IPS-20b (cell line): ENCODE results near the gene PLGRKT.
"Not testable (repeated sequence)": the region's sequence is repeated elsewhere in the genome, so short reads cannot be mapped to it uniquely, and the experiment has no call there.

ENCODE experiments used
- H3K27ac ChIP-seq: one replicate; pipeline ENCODE4 v1.5.1; 2013; ENCODE audit warnings: low read length
- H3K27me3 ChIP-seq: 2 replicates; pipeline ENCODE4 v1.6.1; 2013; ENCODE audit warnings: mild to moderate bottlenecking, low read length, inconsistent platforms; ENCODE audit not compliant: insufficient read depth
- H3K36me3 ChIP-seq: 2 replicates; pipeline ENCODE4 v1.6.1; 2013; ENCODE audit warnings: low read depth, mild to moderate bottlenecking, inconsistent platforms, low read length, moderate library complexity; ENCODE audit not compliant: insufficient read depth
- H3K4me1 ChIP-seq: 2 replicates; pipeline ENCODE4 v1.6.1; 2013; ENCODE audit warnings: mild to moderate bottlenecking, control low read depth, inconsistent platforms, low read length, moderate library complexity; ENCODE audit not compliant: insufficient read depth
- H3K4me3 ChIP-seq: 2 replicates; pipeline ENCODE4 v1.5.1; 2013; ENCODE audit warnings: mild to moderate bottlenecking, low read length, inconsistent platforms
- H3K9ac ChIP-seq: 2 replicates; pipeline ENCODE4 v1.6.1; 2013; ENCODE audit warnings: low read depth, mild to moderate bottlenecking, inconsistent platforms, low read length, moderate library complexity
- H3K9me3 ChIP-seq: 2 replicates; pipeline ENCODE4 v1.6.1; 2013; ENCODE audit warnings: mild to moderate bottlenecking, low read depth, low read length, inconsistent platforms; ENCODE audit not compliant: insufficient read depth

Gene PLGRKT

GRCh38 chr9:5441043-5441442, 3.3 kb upstream of the PLGRKT start:
- Histone ChIP-seq H3K4me3 (no peak overlapping the region), H3K27me3 (no peaks in the 10 kb centered on the region), H3K4me1 (peaks cover 5% of the 10 kb centered on the region; the same call in 1 of the 2 replicates), H3K9me3 (no peaks in the 10 kb centered on the region), H3K27ac (no peak overlapping the region), H3K9ac (no peak overlapping the region), H3K36me3 (no peaks in the 10 kb centered on the region)

GRCh38 chr9:5440426-5440825, 2.7 kb upstream of the PLGRKT start:
- Histone ChIP-seq H3K4me3 (no peak overlapping the region), H3K4me1 (peaks cover 5% of the 10 kb centered on the region; the same call in 1 of the 2 replicates), H3K9ac (no peak overlapping the region), H3K9me3 (no peaks in the 10 kb centered on the region), H3K36me3 (peaks cover 6% of the 10 kb centered on the region), H3K27me3 (no peaks in the 10 kb centered on the region), H3K27ac (no peak overlapping the region)

- H3K9me3 ChIP-seq: no peaks in the 10 kb centered on the region
- H3K4me3 ChIP-seq: peak overlapping the region; percentile 80
- no peaks in the 10 kb centered on the region for H3K27me3 ChIP-seq
- H3K27ac ChIP-seq: peak overlapping the region; percentile 35
- peaks cover 8% of the 10 kb centered on the region for H3K36me3 ChIP-seq
- H3K9ac ChIP-seq: peak overlapping the region; percentile 79; the same call in 1 of the 2 replicates
- H3K4me1 ChIP-seq: peaks cover 5% of the 10 kb centered on the region; the same call in 1 of the 2 replicates
Measured at GRCh38 chr9:5438301-5439162, 807 bp upstream of the PLGRKT start.

- H3K36me3 ChIP-seq: peaks cover 8% of the 10 kb centered on the region
- H3K9ac ChIP-seq: peak overlapping the region; percentile 79; the same call in 1 of the 2 replicates
- no peak overlapping the region for H3K27ac ChIP-seq
- no peaks in the 10 kb centered on the region for H3K9me3 ChIP-seq
- peaks cover 5% of the 10 kb centered on the region; the same call in 1 of the 2 replicates for H3K4me1 ChIP-seq
- no peaks in the 10 kb centered on the region for H3K27me3 ChIP-seq
- H3K4me3 ChIP-seq: peak overlapping the region; percentile 80
Measured at GRCh38 chr9:5436441-5436840, 1.3 kb downstream of the PLGRKT start.

- no peak overlapping the region for H3K9ac ChIP-seq
- no peaks in the 10 kb centered on the region for H3K9me3 ChIP-seq
- no peak overlapping the region for H3K4me3 ChIP-seq
- H3K36me3 ChIP-seq: peaks cover 8% of the 10 kb centered on the region
- no peaks in the 10 kb centered on the region for H3K27me3 ChIP-seq
- H3K27ac ChIP-seq: no peak overlapping the region
- peaks cover 5% of the 10 kb centered on the region; the same call in 1 of the 2 replicates for H3K4me1 ChIP-seq
Measured at GRCh38 chr9:5435912-5436311, 1.8 kb downstream of the PLGRKT start.

- not testable (repeated sequence) for H3K27me3 ChIP-seq, H3K9me3 ChIP-seq, H3K4me1 ChIP-seq, H3K9ac ChIP-seq, H3K4me3 ChIP-seq, H3K36me3 ChIP-seq, H3K27ac ChIP-seq
Measured at GRCh38 chr9:5433841-5434810, 3.6 kb downstream of the PLGRKT start.

- H3K9ac ChIP-seq, H3K36me3 ChIP-seq, H3K9me3 ChIP-seq, H3K4me3 ChIP-seq, H3K27ac ChIP-seq, H3K4me1 ChIP-seq, H3K27me3 ChIP-seq: not testable (repeated sequence)
Measured at GRCh38 chr9:5433328-5433727, 4.4 kb downstream of the PLGRKT start.

GRCh38 chr9:5432890-5433289, 4.8 kb downstream of the PLGRKT start:
- H3K27ac ChIP-seq, H3K4me1 ChIP-seq, H3K9ac ChIP-seq, H3K27me3 ChIP-seq, H3K4me3 ChIP-seq, H3K36me3 ChIP-seq, H3K9me3 ChIP-seq: not testable (repeated sequence)

- no peaks in the 10 kb centered on the region for H3K27me3 ChIP-seq
- H3K4me1 ChIP-seq: no peaks in the 10 kb centered on the region
- H3K36me3 ChIP-seq: peaks cover 7% of the 10 kb centered on the region
- no peak overlapping the region for H3K4me3 ChIP-seq
- no peak overlapping the region for H3K27ac ChIP-seq
- no peaks in the 10 kb centered on the region for H3K9me3 ChIP-seq
- H3K9ac ChIP-seq: no peak overlapping the region
Measured at GRCh38 chr9:5430912-5431311, 6.8 kb downstream of the PLGRKT start.

- Histone ChIP-seq H3K27ac (no peak overlapping the region), H3K4me1 (no peaks in the 10 kb centered on the region)
Measured at GRCh38 chr9:5429873-5430564, 7.7 kb downstream of the PLGRKT start.

GRCh38 chr9:5428794-5429528, 8.8 kb downstream of the PLGRKT start:
- H3K4me1 ChIP-seq: no peaks in the 10 kb centered on the region
- H3K4me3 ChIP-seq: no peak overlapping the region

More at GRCh38 chr9:5429873-5430564, 7.7 kb downstream of the PLGRKT start:
- Histone ChIP-seq H3K36me3 (no peaks in the 10 kb centered on the region), H3K9ac (no peak overlapping the region), H3K27me3 (no peaks in the 10 kb centered on the region), H3K9me3 (no peaks in the 10 kb centered on the region), H3K4me3 (no peak overlapping the region)

More at GRCh38 chr9:5428794-5429528, 8.8 kb downstream of the PLGRKT start:
- H3K36me3 ChIP-seq: no peaks in the 10 kb centered on the region
- no peaks in the 10 kb centered on the region for H3K27me3 ChIP-seq
- H3K27ac ChIP-seq: no peak overlapping the region
- no peaks in the 10 kb centered on the region for H3K9me3 ChIP-seq
- no peak overlapping the region for H3K9ac ChIP-seq
